ENCODE results near the gene ADAM10. TPM values are rescaled to one million over a fixed set of nuclear protein-coding genes. Genes with fewer than 3 reads are reported as not detected.

Gene ADAM10
- total RNA-seq, 1 donor from 2014 or later, result 125 TPM

DNA sequence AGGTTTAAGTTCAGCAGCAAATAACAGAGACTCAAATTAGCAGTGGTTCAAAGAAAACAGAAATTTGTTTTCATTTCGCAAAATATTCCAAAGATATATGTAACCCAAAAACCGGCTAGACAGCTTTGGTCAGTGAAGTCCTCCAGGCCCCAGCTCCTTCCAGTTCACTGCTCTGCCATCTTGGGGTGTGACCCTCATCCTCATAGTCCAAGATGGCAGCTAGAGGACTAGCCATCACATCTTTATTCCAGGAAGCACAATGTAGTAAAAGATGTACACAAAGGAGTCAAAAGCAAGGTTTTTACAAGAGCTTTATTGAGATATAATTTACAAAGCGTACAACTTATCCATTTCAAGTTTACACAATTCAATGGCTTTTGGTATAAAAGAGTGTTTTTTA lies 210.6 kb downstream of the ADAM10 start:
- no peaks in the 10 kb centered on the region for H3K27me3 ChIP-seq (ENCODE audit: control insufficient read depth, insufficient read depth, low read length)
- no peak for DNase-seq (ENCODE audit: low read depth)
- TF ChIP-seq, protein P1, sequence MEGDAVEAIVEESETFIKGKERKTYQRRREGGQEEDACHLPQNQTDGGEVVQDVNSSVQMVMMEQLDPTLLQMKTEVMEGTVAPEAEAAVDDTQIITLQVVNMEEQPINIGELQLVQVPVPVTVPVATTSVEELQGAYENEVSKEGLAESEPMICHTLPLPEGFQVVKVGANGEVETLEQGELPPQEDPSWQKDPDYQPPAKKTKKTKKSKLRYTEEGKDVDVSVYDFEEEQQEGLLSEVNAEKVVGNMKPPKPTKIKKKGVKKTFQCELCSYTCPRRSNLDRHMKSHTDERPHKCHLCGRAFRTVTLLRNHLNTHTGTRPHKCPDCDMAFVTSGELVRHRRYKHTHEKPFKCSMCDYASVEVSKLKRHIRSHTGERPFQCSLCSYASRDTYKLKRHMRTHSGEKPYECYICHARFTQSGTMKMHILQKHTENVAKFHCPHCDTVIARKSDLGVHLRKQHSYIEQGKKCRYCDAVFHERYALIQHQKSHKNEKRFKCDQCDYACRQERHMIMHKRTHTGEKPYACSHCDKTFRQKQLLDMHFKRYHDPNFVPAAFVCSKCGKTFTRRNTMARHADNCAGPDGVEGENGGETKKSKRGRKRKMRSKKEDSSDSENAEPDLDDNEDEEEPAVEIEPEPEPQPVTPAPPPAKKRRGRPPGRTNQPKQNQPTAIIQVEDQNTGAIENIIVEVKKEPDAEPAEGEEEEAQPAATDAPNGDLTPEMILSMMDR (IDR thresholded peaks at IDR 0.05; ENCODE audit: insufficient read depth, low read length, poor library complexity, severe bottlenecking), result no peak
- no peak overlapping the region for H3K4me3 ChIP-seq (ENCODE audit: low read depth, low read length)
- H3K36me3 ChIP-seq (ENCODE audit: control insufficient read depth, insufficient read depth, low read length), result no peaks in the 10 kb centered on the region

Other genes with a start within 250 kb of the ADAM10 start
- gene MINDY2, start 21.6 kb upstream of the ADAM10 start, total RNA-seq, result 21.8 and 25.7 TPM in 2 replicates
- gene SLTM, start 184.0 kb upstream of the ADAM10 start, total RNA-seq, result 60.2 and 73.1 TPM in 2 replicates
- gene RNF111, start 238.0 kb upstream of the ADAM10 start, total RNA-seq, result 15.3 and 18.0 TPM in 2 replicates